HepG2 (cell line): ENCODE measurements around the gene TAS2R4. TPM values are rescaled to one million over a fixed set of nuclear protein-coding genes. Genes with fewer than 3 reads are reported as not detected.

ENCODE experiments used
- ATF6 ChIP-seq: sonication (generic); formaldehyde crosslinking; conservative IDR thresholded peaks from 2 replicates; pipeline ENCODE4 v1.4.0; 2020; ENCODE audit warnings: missing genetic modification reagents
- FOXK1 ChIP-seq: sonication (generic); formaldehyde crosslinking; IDR thresholded peaks from 2 replicates; pipeline ENCODE4 v1.4.0; 2020; ENCODE audit warnings: low read depth, missing genetic modification reagents, borderline replicate concordance
- FOXP4 ChIP-seq: sonication (generic); formaldehyde crosslinking; IDR thresholded peaks from 2 replicates; pipeline ENCODE4 v1.4.0; 2020; ENCODE audit warnings: missing genetic modification reagents
- FUBP1 ChIP-seq: sonication (generic); formaldehyde crosslinking; IDR thresholded peaks from 2 replicates; pipeline ENCODE4 v1.5.1; 2020; ENCODE audit warnings: missing genetic modification reagents, mild to moderate bottlenecking, borderline replicate concordance
- KDM5A ChIP-seq: fragments of 200-600 bp; sonication (generic); IDR thresholded peaks from 2 replicates; pipeline ENCODE4 v1.7.0; 2018; ENCODE audit warnings: antibody characterized with exemption, mild to moderate bottlenecking, low read length, borderline replicate concordance
- MBNL3 ChIP-seq: fragments of 250-450 bp; sonication (Bioruptor Pico); conservative IDR thresholded peaks from 2 replicates; pipeline ENCODE4 v1.8.0; 2022; ENCODE audit warnings: mild to moderate bottlenecking, inconsistent platforms
- MYPOP ChIP-seq: sonication (generic); formaldehyde crosslinking; IDR thresholded peaks from 2 replicates; pipeline ENCODE4 v1.8.1; 2023; ENCODE audit warnings: mild to moderate bottlenecking, moderate library complexity, missing genetic modification reagents
- REL ChIP-seq: sonication (generic); formaldehyde crosslinking; conservative IDR thresholded peaks from 2 replicates; pipeline ENCODE4 v1.8.0; 2022; ENCODE audit warnings: mild to moderate bottlenecking, missing genetic modification reagents, moderate library complexity
- RELA ChIP-seq: sonication (generic); formaldehyde crosslinking; IDR thresholded peaks from 2 replicates; pipeline ENCODE4 v1.4.0; 2020; ENCODE audit warnings: missing genetic modification reagents
- RNF2 ChIP-seq: fragments of 450-650 bp; conservative IDR thresholded peaks from 2 replicates; pipeline ENCODE4 v1.6.1; 2016; ENCODE audit warnings: low read depth
- ZFP62 ChIP-seq: sonication (generic); formaldehyde crosslinking; IDR thresholded peaks from 2 replicates; pipeline ENCODE4 v1.4.0; 2020; ENCODE audit warnings: missing genetic modification reagents
- ZNF34 ChIP-seq: sonication (generic); formaldehyde crosslinking; IDR thresholded peaks from 2 replicates; pipeline ENCODE4 v1.4.0; 2020; ENCODE audit warnings: mild to moderate bottlenecking, missing genetic modification reagents, borderline replicate concordance
- ZNF446 ChIP-seq: sonication (generic); formaldehyde crosslinking; IDR thresholded peaks from 2 replicates; pipeline ENCODE4 v1.5.0; 2020; ENCODE audit warnings: mild to moderate bottlenecking, missing genetic modification reagents
- ZNF549 ChIP-seq: sonication (generic); formaldehyde crosslinking; IDR thresholded peaks from 2 replicates; pipeline ENCODE4 v1.5.0; 2020; ENCODE audit warnings: missing genetic modification reagents
- ZNF770 ChIP-seq: sonication (generic); formaldehyde crosslinking; IDR thresholded peaks from 2 replicates; pipeline ENCODE4 v1.5.0; 2020; ENCODE audit warnings: mild to moderate bottlenecking, missing genetic modification reagents
- ZNF800 ChIP-seq: sonication (generic); formaldehyde crosslinking; IDR thresholded peaks from 2 replicates; pipeline ENCODE4 v1.4.0; 2020; ENCODE audit warnings: missing genetic modification reagents
- ZZZ3 ChIP-seq: sonication (generic); formaldehyde crosslinking; IDR thresholded peaks from 2 replicates; pipeline ENCODE4 v1.4.0; 2020; ENCODE audit warnings: missing genetic modification reagents, mild to moderate bottlenecking, borderline replicate concordance
- polyA plus RNA-seq, 8 experiments: library from polyadenylated mRNA; depleted of rRNA in 3 of 8; stranded (reverse) in 7 of 8; unstranded in 1 of 8; fragments of >200 nt; fragmentation: Illumina TruSeq in 4 of 8; extraction: Trizol in 4 of 8; gene quantifications; 2 replicates each; pipeline versions ENCODE4 v1.2.1 to v1.2.3, GENCODE V29; 2011 to 2016; ENCODE audit warnings: low read depth in 4 of 8, missing spikeins in 1 of 8, mixed read lengths in 1 of 8; ENCODE audit not compliant: insufficient read depth in 1 of 8
- total RNA-seq, 5 experiments: library from RNA; depleted of rRNA; stranded (reverse); fragments of >200 nt; fragmentation: Illumina TruSeq; extraction: Trizol; gene quantifications; 2 replicates each; pipeline ENCODE4 v1.2.3, GENCODE V29; 2016; ENCODE audit warnings: low read depth in 1 of 5

TAS2R4 gene
- total and polyA plus RNA-seq, 2 of the 13 experiments (the other 11 are each of a cell fraction or from before 2014, with no cell fraction given), result 0.71 to 0.80 TPM

- peak; percentile 56 for TF ChIP-seq ZNF770 (CRISPR knock-in tag)
- TF ChIP-seq FUBP1, result no peak; the same call in 1 of the 2 replicates
- TF ChIP-seq MYPOP, result peak; percentile 96
- no peak for TF ChIP-seq ZFP62 (CRISPR knock-in tag)
- TF ChIP-seq FOXP4, result peak; percentile 74
- peak; percentile 62; the same call in 1 of the 2 replicates for TF ChIP-seq ZNF800 (CRISPR knock-in tag)
- no peak for TF ChIP-seq ZNF549 (CRISPR knock-in tag)
- TF ChIP-seq RELA (CRISPR knock-in tag), result peak; percentile 41; the same call in 1 of the 2 replicates
- TF ChIP-seq KDM5A, result peak; percentile 97
- no peak for TF ChIP-seq RNF2
- TF ChIP-seq REL, result 0 out of 2 replicates have a peak, but pooled peaks have one; percentile 38
- peak; percentile 98 for TF ChIP-seq FOXK1 (CRISPR knock-in tag)
- TF ChIP-seq ATF6, result no peak
- no peak for TF ChIP-seq ZNF446 (CRISPR knock-in tag)
- peak; percentile 92; the same call in 1 of the 2 replicates for TF ChIP-seq ZZZ3 (CRISPR knock-in tag)
- peak; percentile 91; the same call in 1 of the 2 replicates for TF ChIP-seq ZNF34 (CRISPR knock-in tag)
- no peak for TF ChIP-seq MBNL3 (CRISPR knock-in tag)
Measured at GRCh38 chr7:141737836-141738591, 38.5 kb upstream of the TAS2R4 start, which contains the start of gene SSBP1 (continued).
